Glutamatergic neuron (in vitro differentiated cells): Measurements from ENCODE around the gene DSE. TPM values are rescaled to one million over a fixed set of nuclear protein-coding genes. Genes with fewer than 3 reads are reported as not detected.

Experiments
- DNase-seq: peaks from one replicate; pipeline ENCODE4 v3.0.0; 2022
- H3K27ac Mint-ChIP-seq: one replicate; pipeline ENCODE4 v1.8.0; 2020; ENCODE audit warnings: mild to moderate bottlenecking, mixed read lengths, inconsistent platforms; ENCODE audit not compliant: unreplicated experiment
- H3K27me3 Mint-ChIP-seq: one replicate; pipeline ENCODE4 v1.8.0; 2020; ENCODE audit warnings: mild to moderate bottlenecking, moderate library complexity, mixed read lengths, inconsistent platforms; ENCODE audit not compliant: unreplicated experiment
- H3K36me3 Mint-ChIP-seq: one replicate; pipeline ENCODE4 v1.8.0; 2020; ENCODE audit warnings: mild to moderate bottlenecking, mixed read lengths, inconsistent platforms; ENCODE audit not compliant: unreplicated experiment
- H3K4me1 Mint-ChIP-seq: one replicate; pipeline ENCODE4 v1.8.0; 2020; ENCODE audit warnings: mild to moderate bottlenecking, low read depth, mixed read lengths, inconsistent platforms; ENCODE audit not compliant: unreplicated experiment
- H3K4me3 Mint-ChIP-seq: one replicate; pipeline ENCODE4 v1.8.0; 2020; ENCODE audit warnings: mild to moderate bottlenecking, mixed read lengths, inconsistent platforms; ENCODE audit not compliant: unreplicated experiment
- H3K9me3 Mint-ChIP-seq: one replicate; pipeline ENCODE4 v1.8.0; 2020; ENCODE audit warnings: mild to moderate bottlenecking, moderate library complexity, mixed read lengths, inconsistent platforms; ENCODE audit not compliant: unreplicated experiment
- total RNA-seq: library from RNA; stranded (reverse); fragmentation: NEBNext Ultra II Directional; extraction: Animal tissue kit (Norgen Biotek cat#: 25700); gene quantifications from one replicate; pipeline ENCODE4 v1.2.1, GENCODE V29; 2021; ENCODE audit not compliant: unreplicated experiment
- TF ChIP-seq, protein P1 (sequence below): fragments of 200-600 bp; sonication (generic); IDR thresholded peaks from one replicate; pipeline ENCODE4 v1.5.0; 2021; ENCODE audit not compliant: partially characterized antibody, unreplicated experiment

DSE gene
- total RNA-seq, 1 donor from 2014 or later: 12.0 TPM

DNA sequence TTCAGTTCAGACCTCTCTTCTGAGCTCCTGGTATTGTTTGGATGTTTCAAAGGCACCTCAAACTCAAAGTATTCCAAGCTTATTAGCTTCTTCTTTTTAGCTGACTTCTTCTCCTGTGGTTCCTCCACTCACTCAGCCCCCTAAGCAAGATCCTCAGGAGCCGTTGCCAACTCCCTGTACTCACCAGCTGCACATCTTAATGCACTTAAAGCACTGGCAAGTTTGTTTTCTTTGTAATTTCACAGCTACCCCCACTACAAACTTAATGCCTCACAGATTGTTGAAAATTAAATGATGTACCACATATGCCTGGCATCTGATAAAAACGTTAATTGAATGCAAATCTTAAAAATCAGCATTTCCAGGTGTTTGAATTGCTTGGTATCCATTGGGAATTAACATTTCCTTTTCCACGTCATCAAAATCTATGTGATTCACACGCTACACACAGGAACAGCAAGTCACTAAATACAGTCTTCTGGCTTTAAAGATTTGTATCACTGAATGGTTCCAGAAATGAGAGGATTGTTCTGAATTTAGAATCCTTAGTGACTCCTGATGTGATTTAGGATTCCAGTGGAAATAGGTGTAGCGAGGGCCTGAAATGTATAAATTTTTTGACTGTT is 114.9 kb downstream of the DSE start:
- Mint-ChIP-seq H3K36me3 (no peaks in the 10 kb centered on the region), H3K27me3 (no peaks in the 10 kb centered on the region), H3K4me3 (no peak overlapping the region), H3K4me1 (no peaks in the 10 kb centered on the region), H3K27ac (no peak overlapping the region), H3K9me3 (no peaks in the 10 kb centered on the region)
- DNase-seq: no peak
- TF ChIP-seq, protein P1, sequence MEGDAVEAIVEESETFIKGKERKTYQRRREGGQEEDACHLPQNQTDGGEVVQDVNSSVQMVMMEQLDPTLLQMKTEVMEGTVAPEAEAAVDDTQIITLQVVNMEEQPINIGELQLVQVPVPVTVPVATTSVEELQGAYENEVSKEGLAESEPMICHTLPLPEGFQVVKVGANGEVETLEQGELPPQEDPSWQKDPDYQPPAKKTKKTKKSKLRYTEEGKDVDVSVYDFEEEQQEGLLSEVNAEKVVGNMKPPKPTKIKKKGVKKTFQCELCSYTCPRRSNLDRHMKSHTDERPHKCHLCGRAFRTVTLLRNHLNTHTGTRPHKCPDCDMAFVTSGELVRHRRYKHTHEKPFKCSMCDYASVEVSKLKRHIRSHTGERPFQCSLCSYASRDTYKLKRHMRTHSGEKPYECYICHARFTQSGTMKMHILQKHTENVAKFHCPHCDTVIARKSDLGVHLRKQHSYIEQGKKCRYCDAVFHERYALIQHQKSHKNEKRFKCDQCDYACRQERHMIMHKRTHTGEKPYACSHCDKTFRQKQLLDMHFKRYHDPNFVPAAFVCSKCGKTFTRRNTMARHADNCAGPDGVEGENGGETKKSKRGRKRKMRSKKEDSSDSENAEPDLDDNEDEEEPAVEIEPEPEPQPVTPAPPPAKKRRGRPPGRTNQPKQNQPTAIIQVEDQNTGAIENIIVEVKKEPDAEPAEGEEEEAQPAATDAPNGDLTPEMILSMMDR: no peak

DNA sequence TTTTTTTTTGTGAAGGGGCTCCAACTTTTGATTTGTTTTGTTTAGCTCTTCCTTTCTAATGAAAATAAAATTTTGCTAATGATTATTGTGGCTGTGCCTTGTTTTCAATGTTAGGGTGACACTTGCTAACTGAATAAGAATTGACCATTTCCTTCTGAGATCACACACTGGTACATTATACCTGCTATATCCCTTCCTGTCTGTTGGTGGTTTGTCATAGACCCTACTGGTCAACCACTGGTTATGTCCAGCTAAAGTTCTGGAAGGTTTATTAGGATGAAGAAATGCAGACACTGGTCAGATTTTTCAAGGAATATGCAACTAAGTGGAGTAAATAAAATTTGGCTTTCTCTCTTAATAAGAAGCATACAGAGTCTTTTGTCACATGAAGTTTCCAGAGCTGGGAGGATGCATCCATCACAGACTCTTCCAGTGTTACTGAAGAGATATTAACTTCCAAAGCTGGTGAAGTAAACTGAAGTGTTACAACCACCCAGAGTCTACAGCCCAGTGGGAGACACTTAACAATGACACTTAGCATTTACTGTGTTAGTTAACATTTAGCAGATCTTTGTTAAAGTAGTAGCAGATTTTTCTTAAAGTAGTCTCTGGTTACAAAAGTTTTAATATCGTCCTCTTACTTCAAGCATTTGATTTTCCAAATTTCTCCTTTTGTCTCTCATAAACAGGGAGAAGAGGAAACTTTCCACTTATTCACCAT is 121.0 kb downstream of the DSE start:
- no peak overlapping the region for H3K27ac Mint-ChIP-seq
- H3K27me3 Mint-ChIP-seq: no peaks in the 10 kb centered on the region
- no peak overlapping the region for H3K4me3 Mint-ChIP-seq
- no peaks in the 10 kb centered on the region for H3K9me3 Mint-ChIP-seq
- TF ChIP-seq, protein P1: no peak
- no peaks in the 10 kb centered on the region for H3K4me1 Mint-ChIP-seq
- no peak for DNase-seq
- no peaks in the 10 kb centered on the region for H3K36me3 Mint-ChIP-seq

DNA sequence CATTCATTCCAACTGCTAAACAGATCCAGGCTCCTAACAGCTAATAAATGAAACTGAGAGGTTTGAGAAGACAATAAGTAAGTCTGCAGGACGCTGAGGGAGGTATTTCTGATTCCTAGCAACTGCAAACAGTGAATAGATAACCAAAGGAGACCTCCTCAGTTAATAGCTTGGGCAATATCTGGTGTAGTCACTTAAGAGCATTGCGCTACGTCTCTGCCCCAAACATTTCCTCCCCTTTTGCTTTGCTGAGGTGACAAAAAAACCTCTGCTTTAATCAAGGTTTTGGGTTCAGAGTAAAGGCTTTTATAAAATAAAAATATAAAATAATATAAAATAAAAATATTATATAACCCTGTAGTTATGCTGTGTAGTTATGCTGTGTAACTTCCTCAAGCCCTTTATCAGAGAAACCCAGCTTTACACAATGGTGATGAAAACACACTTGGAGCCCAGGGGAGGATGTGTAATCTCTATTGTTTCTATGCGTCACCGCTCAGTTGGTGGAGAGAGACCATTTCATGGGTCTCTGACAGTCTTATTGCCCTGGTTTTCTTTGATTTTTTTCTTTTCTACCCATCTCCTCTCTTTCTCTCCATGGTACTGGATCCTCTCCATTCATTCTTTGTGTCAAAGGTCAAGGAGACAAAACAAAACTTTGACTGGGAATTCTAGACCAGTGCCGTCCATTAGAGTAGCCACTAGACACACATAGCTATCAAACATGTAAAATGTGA is 121.8 kb downstream of the DSE start:
- Mint-ChIP-seq H3K4me3 (no peak overlapping the region), H3K27ac (no peak overlapping the region), H3K9me3 (no peaks in the 10 kb centered on the region), H3K27me3 (no peaks in the 10 kb centered on the region), H3K36me3 (no peaks in the 10 kb centered on the region), H3K4me1 (no peaks in the 10 kb centered on the region)
- TF ChIP-seq, protein P1: no peak
- no peak for DNase-seq

Other genes starting within 250 kb of the DSE start
- gene COL10A1, start 244.8 kb upstream of the DSE start, total RNA-seq: not detected
- gene TSPYL4, start 116.9 kb upstream of the DSE start, total RNA-seq: 81.3 TPM
- gene TSPYL1, start 91.0 kb upstream of the DSE start, total RNA-seq: 63.3 TPM
- not detected for gene CALHM6, start 90.4 kb downstream of the DSE start, total RNA-seq
- 0.10 TPM for gene CALHM5, start 140.7 kb downstream of the DSE start, total RNA-seq
- gene TRAPPC3L, start 174.7 kb downstream of the DSE start, total RNA-seq: not detected
- not detected for gene CALHM4, start 182.8 kb downstream of the DSE start, total RNA-seq
- 47.4 TPM for gene RWDD1, start 200.6 kb downstream of the DSE start, total RNA-seq
- 0.98 TPM for gene RSPH4A, start 245.5 kb downstream of the DSE start, total RNA-seq